Hematopoietic multipotent progenitor cell treated with erythropoietin and hydrocortisone succinate and interleukin-3 and kit ligand, for 15 days (in vitro differentiated cells): ENCODE data around the gene TRAF3IP1.
A peak's percentile ranks its signal among the peaks of the same experiment; 100 is the strongest.

ENCODE experiments used
- DNase-seq: peaks from one replicate; pipeline ENCODE4 v3.0.0-alpha.2; 2015; ENCODE audit warnings: low spot score

Gene TRAF3IP1

DNA sequence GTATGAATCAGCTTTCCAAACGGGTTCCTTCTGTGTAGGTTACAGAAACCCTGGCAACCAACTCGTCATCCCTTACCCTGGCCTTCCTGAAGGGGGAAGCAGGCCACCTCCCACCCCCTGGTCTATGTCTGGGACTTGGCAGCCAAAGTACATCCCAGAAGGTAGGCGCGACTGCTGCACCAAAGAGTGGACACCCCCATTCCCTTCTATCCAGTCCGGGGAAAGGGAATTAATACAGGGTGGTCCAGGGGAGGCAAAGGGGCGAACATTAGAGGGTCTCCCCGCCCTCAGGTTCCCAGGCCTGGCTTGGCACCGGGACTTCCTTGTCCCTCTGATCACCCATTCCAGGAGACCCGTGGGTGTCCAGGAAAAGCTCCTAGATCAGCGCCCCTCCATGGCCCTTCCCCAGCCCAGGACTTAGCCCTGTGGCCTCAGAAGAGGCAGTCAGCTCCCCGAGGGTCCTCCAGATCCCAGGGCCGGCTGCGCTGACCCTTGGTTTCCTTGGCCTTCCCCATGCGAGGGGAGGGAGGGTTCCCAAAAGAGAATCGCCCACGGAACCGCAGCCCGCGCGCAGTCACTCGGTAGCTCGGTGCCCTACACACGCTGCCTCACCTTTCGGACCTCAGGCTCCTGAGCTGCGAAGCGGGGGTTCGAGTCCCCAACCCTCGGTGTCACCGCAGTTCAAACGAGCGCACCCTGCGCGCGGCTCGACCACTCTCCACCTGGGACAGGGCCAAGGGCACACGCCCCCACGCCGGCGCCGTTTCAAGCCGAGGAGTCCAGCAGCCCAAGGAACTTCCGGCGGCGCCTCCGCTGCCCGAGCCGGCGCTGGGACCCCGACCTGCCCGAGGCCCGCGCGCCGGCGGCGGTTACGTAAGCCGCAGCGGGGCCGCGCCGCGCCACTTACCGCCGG, 32.3 kb upstream of the TRAF3IP1 start, which contains the start of gene PER2:
Gene PER2 (minus strand): TSS at position 874 of the 913 bp plus-strand sequence. CDS start 10,674 bp downstream, outside the sequence.
- peak; percentile 24 for DNase-seq

GRCh38 chr2:238288650-238289573, 31.4 kb upstream of the TRAF3IP1 start:
- DNase-seq: peak; percentile 97

DNA sequence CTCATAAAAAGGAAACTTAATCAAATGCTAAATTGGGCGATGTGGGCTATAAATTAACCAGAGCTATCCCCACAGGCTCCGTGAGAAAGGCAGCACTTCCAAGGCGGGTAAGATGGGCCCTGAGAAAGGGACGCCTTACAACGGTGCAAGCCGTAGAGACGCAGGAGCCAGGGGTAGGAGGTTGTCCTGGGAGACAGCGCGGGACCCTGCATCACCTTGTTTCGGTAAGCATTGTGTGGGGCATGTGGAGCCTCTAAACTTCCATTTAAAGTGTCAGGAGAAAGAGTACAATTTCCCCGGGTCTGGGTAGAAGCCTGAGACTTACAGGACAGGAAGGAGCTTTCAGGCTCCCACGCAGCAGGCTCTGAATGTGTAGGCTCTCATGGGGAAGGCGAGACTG, 30.7 kb upstream of the TRAF3IP1 start:
- no peak for DNase-seq

GRCh38 chr2:238290091-238290509, 30.2 kb upstream of the TRAF3IP1 start:
- DNase-seq: no peak

DNA sequence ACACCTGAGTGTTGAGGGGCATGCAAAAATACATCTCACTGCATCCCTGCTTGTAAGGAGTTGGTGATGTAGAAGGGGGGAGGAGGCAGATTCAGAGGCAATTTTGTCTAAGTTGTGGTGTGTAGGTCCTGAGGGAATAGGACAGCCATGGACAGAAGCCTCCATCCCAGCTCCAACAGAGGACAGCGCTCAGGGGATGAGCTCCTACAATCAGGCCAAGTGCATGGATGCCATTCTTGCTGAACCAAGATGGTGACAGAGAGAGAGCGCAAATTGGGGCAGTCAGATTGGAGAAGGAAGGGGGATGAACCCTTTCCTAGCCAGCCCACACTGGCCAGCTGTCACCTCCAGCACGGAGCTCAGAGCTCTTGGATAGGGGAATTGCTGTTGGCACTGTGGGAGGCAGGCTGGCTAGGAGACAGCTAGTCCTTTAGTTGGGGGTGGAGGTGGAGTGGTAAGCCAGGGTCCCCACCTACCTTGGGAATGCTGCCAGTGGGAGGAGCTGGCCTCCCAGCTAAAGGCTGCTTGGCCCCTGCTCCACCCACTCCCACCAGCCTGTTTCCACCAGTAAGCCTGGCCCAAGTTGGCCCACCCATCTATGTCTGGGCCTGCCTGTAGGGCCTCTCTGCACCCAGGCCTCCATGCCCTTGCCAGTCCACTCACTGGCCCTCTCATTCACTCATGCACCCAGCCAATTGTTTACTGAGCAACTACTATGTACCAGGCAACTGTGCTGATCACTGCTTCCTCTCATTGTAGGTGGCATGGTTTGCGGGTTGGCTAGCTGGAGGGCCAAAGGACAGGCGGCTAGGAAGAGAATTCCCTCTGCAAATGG, 29.4 kb upstream of the TRAF3IP1 start:
- no peak for DNase-seq

GRCh38 chr2:238291550-238292281, 28.6 kb upstream of the TRAF3IP1 start:
- DNase-seq: no peak

DNA sequence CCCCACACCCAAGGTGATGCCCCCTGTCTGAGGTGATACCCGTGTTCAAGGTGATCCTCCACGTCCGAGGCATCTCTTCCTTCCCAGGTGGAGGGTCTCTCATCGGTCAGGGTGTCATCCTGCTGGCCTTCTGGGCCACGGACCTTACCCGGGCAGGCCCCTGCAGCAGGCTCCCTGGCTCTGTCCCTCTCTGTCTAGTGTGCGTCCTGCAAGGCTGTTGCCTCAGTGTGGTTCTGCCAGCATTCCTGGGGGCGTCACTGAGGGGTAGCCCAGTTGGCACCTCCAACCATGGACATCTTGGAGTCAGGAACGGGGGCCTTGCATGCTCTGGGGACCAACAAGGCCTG, 26.3 kb upstream of the TRAF3IP1 start:
- DNase-seq: no peak

GRCh38 chr2:238294393-238295143, 25.8 kb upstream of the TRAF3IP1 start:
- DNase-seq: no peak

GRCh38 chr2:238295144-238296112, 24.9 kb upstream of the TRAF3IP1 start:
- DNase-seq: no peak

GRCh38 chr2:238296638-238297457, 23.5 kb upstream of the TRAF3IP1 start:
- no peak for DNase-seq

- DNase-seq: no peak
Observed at GRCh38 chr2:238299803-238300202, 20.5 kb upstream of the TRAF3IP1 start.

- DNase-seq: no peak
Observed at GRCh38 chr2:238302087-238302486, 18.2 kb upstream of the TRAF3IP1 start.

DNA sequence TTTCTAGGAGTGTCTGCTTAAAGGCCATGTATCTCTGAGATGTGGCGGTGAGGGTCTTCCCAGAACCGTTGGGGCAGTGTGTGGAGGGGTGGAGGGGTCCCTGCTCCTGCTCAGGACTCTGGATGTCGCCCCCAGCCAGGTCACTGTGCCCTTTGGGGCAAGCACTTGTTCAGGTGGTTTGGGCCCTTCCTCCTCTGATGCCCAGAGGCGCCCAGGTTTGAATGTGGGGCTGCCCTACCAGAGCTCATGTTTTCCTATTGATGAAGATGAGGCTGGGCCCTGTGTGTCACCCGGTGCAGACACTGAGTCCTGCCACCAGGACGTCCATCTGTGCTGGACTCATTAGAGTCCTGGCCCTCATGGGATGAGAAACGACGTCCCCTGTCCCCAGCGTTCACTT, 17.6 kb upstream of the TRAF3IP1 start:
- no peak for DNase-seq

DNA sequence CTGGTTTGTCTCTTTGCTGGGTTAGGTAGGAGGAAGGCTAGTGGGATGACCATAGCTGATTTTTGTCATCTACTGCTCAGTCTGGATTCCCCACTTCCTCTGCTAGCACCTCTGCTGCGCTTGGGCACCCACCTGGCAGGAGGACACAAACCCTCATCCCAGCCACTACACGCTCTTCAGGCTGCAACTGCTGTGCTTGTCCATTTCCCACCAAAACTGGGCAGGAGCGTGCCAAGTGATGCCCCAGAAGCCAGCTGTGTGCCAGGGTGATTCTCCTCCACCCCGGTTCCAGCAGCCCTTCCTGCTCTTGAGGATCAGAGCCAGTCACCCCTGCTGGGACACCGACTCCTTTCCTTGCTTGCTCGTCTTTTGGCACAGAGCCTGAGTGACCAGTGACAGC, 16.2 kb upstream of the TRAF3IP1 start:
- DNase-seq: no peak

DNA sequence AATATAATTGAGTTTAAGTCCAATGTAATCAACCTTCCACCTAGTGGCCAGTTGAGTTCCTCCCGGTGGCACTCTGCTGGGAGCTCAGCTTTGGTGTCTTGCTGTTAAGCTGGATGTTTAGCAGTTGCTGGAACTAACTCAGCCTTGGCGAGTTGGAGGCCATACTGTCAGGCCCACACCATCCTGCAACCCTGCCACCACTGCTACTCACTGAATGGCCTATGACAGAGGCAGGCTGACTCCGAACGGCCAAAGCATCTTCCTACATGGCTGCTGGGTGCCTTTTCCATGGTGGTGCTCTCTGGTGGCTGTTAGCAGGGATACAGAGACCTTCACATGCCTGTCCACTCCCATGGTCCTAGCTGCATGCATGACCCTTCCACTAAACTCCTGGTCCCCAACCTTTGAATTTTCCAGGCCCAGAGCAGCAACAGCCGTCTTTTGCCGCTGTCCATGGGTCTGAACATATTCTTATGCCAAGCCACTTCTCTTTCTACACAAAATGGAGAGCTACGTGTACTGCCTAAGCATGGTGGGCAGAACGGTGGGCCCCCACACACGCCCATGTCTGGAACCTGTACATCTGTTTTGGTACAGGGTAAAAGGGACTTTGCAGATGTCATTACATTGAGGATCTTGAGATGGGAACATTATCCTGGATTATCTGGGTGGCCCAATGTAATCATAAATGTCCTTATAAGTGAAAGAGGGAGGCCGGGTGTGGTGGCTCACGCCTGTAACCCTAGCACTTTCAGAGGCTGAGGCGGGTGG, 15.0 kb upstream of the TRAF3IP1 start:
- no peak for DNase-seq

- DNase-seq: no peak
Observed at GRCh38 chr2:238305965-238306671, 14.2 kb upstream of the TRAF3IP1 start.

DNA sequence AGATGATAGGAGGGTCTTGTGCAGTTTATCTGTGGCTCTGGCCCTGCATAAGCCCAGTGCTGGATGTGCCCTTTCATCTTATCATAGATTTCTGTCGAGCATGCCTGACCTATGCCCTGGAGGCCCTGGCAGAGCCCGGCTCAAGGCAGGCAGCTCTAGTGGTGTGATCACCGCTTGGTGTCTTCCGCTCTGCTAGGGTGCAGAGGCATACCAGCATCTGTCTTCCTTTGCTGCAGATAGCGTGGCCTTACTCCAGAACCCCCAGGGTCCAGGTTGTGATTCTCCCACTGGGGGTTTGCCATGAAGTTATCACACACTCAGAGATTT, 13.7 kb upstream of the TRAF3IP1 start:
- no peak for DNase-seq
